Urinary bladder (tissue), 4 donors: ENCODE data around the gene TELO2. TPM values are rescaled to one million over a fixed set of nuclear protein-coding genes. Genes with fewer than 3 reads are reported as not detected.

Source experiments
- DNase-seq: peaks from one replicate; pipeline ENCODE4 v3.0.0-alpha.2; 2015; ENCODE audit errors: extremely low spot score
- H3K27ac ChIP-seq: one replicate; pipeline ENCODE4 v1.5.1; 2013; ENCODE audit warnings: low read depth, mild to moderate bottlenecking, moderate library complexity
- H3K36me3 ChIP-seq: one replicate; pipeline ENCODE4 v1.6.1; 2013; ENCODE audit warnings: mild to moderate bottlenecking, moderate library complexity; ENCODE audit not compliant: insufficient read depth
- H3K4me1 ChIP-seq: one replicate; pipeline ENCODE4 v1.6.1; 2013; ENCODE audit warnings: mild to moderate bottlenecking, moderate library complexity; ENCODE audit not compliant: insufficient read depth
- H3K4me3 ChIP-seq: one replicate; pipeline ENCODE4 v1.5.1; 2013; ENCODE audit warnings: low read depth, low read length
- WGBS: extraction: QIAGEN DNeasy Blood & Tissue Kit; methylation state at CpG from one replicate; pipeline ENCODE4 v1.1.7; 2013; 5-methylcytosine and 5-hydroxymethylcytosine counted together
- polyA plus RNA-seq: library from polyadenylated mRNA; stranded (reverse); fragments of 200-250 nt; gene quantifications from one replicate; pipeline ENCODE4 v1.2.3, GENCODE V29; 2013
- total RNA-seq: library from RNA; depleted of rRNA; stranded (reverse); fragments of >200 nt; gene quantifications from one replicate; pipeline ENCODE4 v1.2.3, GENCODE V29; 2014
- donor health status: healthy with polysubstance abuse.
- donor health status: healthy.

TELO2 gene
- total and polyA plus RNA-seq, 2 donors, result 10.6 to 39.7 TPM

GRCh38 chr16:1492082-1492922 is 858 bp upstream of the TELO2 start:
- H3K4me1 ChIP-seq, result no peaks in the 10 kb centered on the region
- no peak overlapping the region for H3K4me3 ChIP-seq
- no peak for DNase-seq
- peaks cover 2% of the 10 kb centered on the region for H3K36me3 ChIP-seq
- no peak overlapping the region for H3K27ac ChIP-seq
- WGBS, result 86% methylated on average over 23 of the region's 23 CpGs

- H3K27ac ChIP-seq, result no peak overlapping the region
- under 1% methylated on average over 30 of the region's 30 CpGs for WGBS
Measured at GRCh38 chr16:1493746-1494094, 560 bp downstream of the TELO2 start.

GRCh38 chr16:1494129-1494640 is 1.0 kb downstream of the TELO2 start:
- Histone ChIP-seq H3K36me3 (peaks cover 2% of the 10 kb centered on the region), H3K4me3 (peak overlapping the region; percentile 60), H3K4me1 (no peaks in the 10 kb centered on the region), H3K27ac (no peak overlapping the region)
- WGBS, result 28% methylated on average over 25 of the region's 25 CpGs
- no peak for DNase-seq

More at GRCh38 chr16:1493746-1494094, 560 bp downstream of the TELO2 start:
- Histone ChIP-seq H3K36me3 (peaks cover 2% of the 10 kb centered on the region), H3K4me3 (peak overlapping the region; percentile 60), H3K4me1 (no peaks in the 10 kb centered on the region)
- DNase-seq, result no peak

GRCh38 chr16:1494711-1495110 is 1.6 kb downstream of the TELO2 start:
- no peak for DNase-seq
- peaks cover 2% of the 10 kb centered on the region for H3K36me3 ChIP-seq
- H3K27ac ChIP-seq, result no peak overlapping the region
- WGBS, result 52% methylated on average over 13 of the region's 13 CpGs
- no peaks in the 10 kb centered on the region for H3K4me1 ChIP-seq
- no peak overlapping the region for H3K4me3 ChIP-seq

- 93% methylated on average over 39 of the region's 39 CpGs for WGBS
- Histone ChIP-seq H3K4me3 (no peak overlapping the region), H3K27ac (no peak overlapping the region), H3K4me1 (no peaks in the 10 kb centered on the region), H3K36me3 (peaks cover 6% of the 10 kb centered on the region)
- DNase-seq, result no peak
Measured at GRCh38 chr16:1495211-1495888, 2.2 kb downstream of the TELO2 start.

GRCh38 chr16:1495889-1496262 is 2.7 kb downstream of the TELO2 start:
- H3K4me3 ChIP-seq, result no peak overlapping the region
- no peaks in the 10 kb centered on the region for H3K4me1 ChIP-seq
- 91% methylated on average over 25 of the region's 25 CpGs for WGBS
- no peak for DNase-seq
- H3K36me3 ChIP-seq, result peaks cover 6% of the 10 kb centered on the region
- no peak overlapping the region for H3K27ac ChIP-seq

- DNase-seq, result no peak
- WGBS, result 95% methylated on average over 25 of the region's 25 CpGs
- H3K4me3 ChIP-seq, result no peak overlapping the region
- H3K27ac ChIP-seq, result no peak overlapping the region
- H3K36me3 ChIP-seq, result peaks cover 6% of the 10 kb centered on the region
- no peaks in the 10 kb centered on the region for H3K4me1 ChIP-seq
Measured at GRCh38 chr16:1496464-1496863, 3.3 kb downstream of the TELO2 start.

GRCh38 chr16:1497014-1497598 is 3.9 kb downstream of the TELO2 start:
- WGBS, result 92% methylated on average over 21 of the region's 21 CpGs
- Histone ChIP-seq H3K4me1 (no peaks in the 10 kb centered on the region), H3K36me3 (peaks cover 8% of the 10 kb centered on the region), H3K27ac (no peak overlapping the region), H3K4me3 (no peak overlapping the region)
- no peak for DNase-seq

- Histone ChIP-seq H3K27ac (no peak overlapping the region), H3K4me3 (no peak overlapping the region), H3K36me3 (peaks cover 11% of the 10 kb centered on the region), H3K4me1 (no peaks in the 10 kb centered on the region)
- DNase-seq, result no peak
- WGBS, result 91% methylated on average over 35 of the region's 35 CpGs
Measured at GRCh38 chr16:1498899-1499676, 5.9 kb downstream of the TELO2 start.

- 94% methylated on average over 36 of the region's 36 CpGs for WGBS
- DNase-seq, result no peak
- Histone ChIP-seq H3K4me3 (no peak overlapping the region), H3K27ac (no peak overlapping the region), H3K4me1 (no peaks in the 10 kb centered on the region), H3K36me3 (peaks cover 11% of the 10 kb centered on the region)
Measured at GRCh38 chr16:1499756-1500464, 6.8 kb downstream of the TELO2 start.

- no peak for DNase-seq
- 95% methylated on average over 44 of the region's 44 CpGs for WGBS
- H3K36me3 ChIP-seq, result peaks cover 11% of the 10 kb centered on the region
Measured at GRCh38 chr16:1500465-1501150, 7.4 kb downstream of the TELO2 start.

GRCh38 chr16:1501630-1502029 is 8.5 kb downstream of the TELO2 start:
- Histone ChIP-seq H3K36me3 (peaks cover 9% of the 10 kb centered on the region), H3K27ac (no peak overlapping the region), H3K4me3 (no peak overlapping the region), H3K4me1 (no peaks in the 10 kb centered on the region)
- DNase-seq, result no peak
- 96% methylated on average over 23 of the region's 23 CpGs for WGBS

More at GRCh38 chr16:1500465-1501150, 7.4 kb downstream of the TELO2 start:
- H3K27ac ChIP-seq, result no peak overlapping the region
- no peak overlapping the region for H3K4me3 ChIP-seq
- H3K4me1 ChIP-seq, result no peaks in the 10 kb centered on the region
